Vein endothelial cell (primary cell): ENCODE measurements around the gene KIF3B. TPM values are rescaled to one million over a fixed set of nuclear protein-coding genes. Genes with fewer than 3 reads are reported as not detected.

Experiments
- total RNA-seq: library from RNA; depleted of rRNA; stranded (reverse); fragments of >200 nt; gene quantifications from 2 replicates; pipeline ENCODE4 v1.2.3, GENCODE V29; 2012

Gene KIF3B
- 29.4 and 29.7 TPM in 2 replicates for total RNA-seq

GRCh38 chr20:32277361-32278198 is at the start of gene KIF3B:
Gene KIF3B, plus strand, starts transcription at chr20:32277651. Its CDS starts 32,127 bp downstream, at chr20:32309778.

DNA sequence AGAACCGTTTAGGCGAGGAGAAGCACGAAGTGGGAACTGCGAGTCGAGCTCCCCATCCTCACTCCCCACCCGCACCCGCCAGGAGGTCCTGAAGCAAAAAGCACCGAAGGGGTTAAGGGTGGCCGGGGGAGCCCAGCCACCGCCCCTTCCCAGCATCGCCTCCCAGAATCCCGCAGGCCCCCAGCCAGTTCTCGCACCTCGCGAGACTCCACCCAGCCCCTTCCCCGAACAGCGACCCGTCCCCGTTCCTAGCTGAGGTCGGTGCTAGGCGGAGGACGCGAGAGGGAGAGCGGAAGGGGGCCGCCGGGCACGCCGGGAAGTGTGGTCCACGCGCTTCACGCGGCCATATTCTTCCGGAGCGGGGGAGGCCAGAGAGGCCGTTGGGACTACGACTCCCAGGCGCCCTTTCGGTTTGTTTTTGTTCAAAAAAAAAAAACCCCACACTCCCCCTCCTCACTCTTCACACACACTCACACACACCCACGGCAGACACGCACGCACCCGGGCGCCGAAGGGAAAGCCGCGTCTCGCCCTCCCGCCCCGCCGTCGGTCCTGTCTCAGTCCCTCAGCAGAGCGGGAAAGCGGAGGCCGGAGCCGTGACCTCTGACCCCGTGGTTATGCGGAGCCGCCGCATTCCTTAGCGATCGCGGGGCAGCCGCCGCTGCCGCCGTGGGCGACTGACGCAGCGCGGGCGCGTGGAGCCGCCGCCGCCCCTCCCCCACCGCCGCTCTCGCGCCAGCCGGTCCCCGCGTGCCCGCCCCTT is 80.6 kb downstream of the KIF3B start, which contains the start of gene ASXL1:
Gene ASXL1 (plus strand): TSS at position 463 of the 763 bp plus-strand sequence. CDS start 445 bp downstream, outside the sequence.

Other genes with a start within 250 kb of the KIF3B start
- gene HCK, start 225.4 kb upstream of the KIF3B start, total RNA-seq, result 0.33 TPM in 1 of 2 replicates, not detected in the other
- gene TM9SF4, start 167.9 kb upstream of the KIF3B start, total RNA-seq, result 51.1 and 60.4 TPM in 2 replicates
- gene PLAGL2, start 69.9 kb upstream of the KIF3B start, total RNA-seq, result 6.9 and 7.5 TPM in 2 replicates
- gene POFUT1, start 69.8 kb upstream of the KIF3B start, total RNA-seq, result 42.6 and 52.3 TPM in 2 replicates
- 66.8 and 68.9 TPM in 2 replicates for gene ASXL1, start 80.7 kb downstream of the KIF3B start, total RNA-seq